H9 (cell line): ENCODE results near the gene SLC6A15. TPM values are rescaled to one million over a fixed set of nuclear protein-coding genes. Genes with fewer than 3 reads are reported as not detected.

Experiments
- DNase-seq: peaks from one replicate; pipeline ENCODE4 v3.0.0-alpha.2; 2017
- H2AFZ ChIP-seq: one replicate; pipeline ENCODE4 v1.6.1; 2013; ENCODE audit warnings: mild to moderate bottlenecking, low read length, control low read depth, moderate library complexity
- H2AK5ac ChIP-seq: 2 replicates; pipeline ENCODE4 v1.6.1; 2013; ENCODE audit warnings: low read length, control low read depth, mixed read lengths; ENCODE audit not compliant: insufficient read length
- H2BK120ac ChIP-seq: one replicate; pipeline ENCODE4 v1.6.1; 2013; ENCODE audit warnings: low read depth, mild to moderate bottlenecking, low read length, control low read depth, inconsistent platforms; ENCODE audit not compliant: poor library complexity, severe bottlenecking
- H2BK12ac ChIP-seq: 2 replicates; pipeline ENCODE4 v1.6.1; 2013; ENCODE audit warnings: low read length, control low read depth, mixed read lengths, low read depth; ENCODE audit not compliant: insufficient read length
- H2BK15ac ChIP-seq: 2 replicates; pipeline ENCODE4 v1.6.1; 2013; ENCODE audit warnings: low read depth, low read length, control low read depth
- H2BK20ac ChIP-seq: one replicate; pipeline ENCODE4 v1.6.1; 2013; ENCODE audit warnings: low read depth, mild to moderate bottlenecking, low read length, control low read depth, inconsistent platforms; ENCODE audit not compliant: poor library complexity, severe bottlenecking
- H2BK5ac ChIP-seq: 2 replicates; pipeline ENCODE4 v1.6.1; 2013; ENCODE audit warnings: low read length, control low read depth, mixed read lengths; ENCODE audit not compliant: insufficient read length
- H3K14ac ChIP-seq: 2 replicates; pipeline ENCODE4 v1.6.1; 2013; ENCODE audit warnings: low read length, control low read depth; ENCODE audit not compliant: insufficient read depth
- H3K18ac ChIP-seq: 2 replicates; pipeline ENCODE4 v1.6.1; 2013; ENCODE audit warnings: low read depth, mild to moderate bottlenecking, mixed read lengths, low read length, control low read depth; ENCODE audit not compliant: insufficient read length
- H3K23ac ChIP-seq: 2 replicates; pipeline ENCODE4 v1.6.1; 2013; ENCODE audit warnings: low read length, control low read depth, mixed read lengths, low read depth; ENCODE audit not compliant: insufficient read length
- H3K23me2 ChIP-seq: 2 replicates; pipeline ENCODE4 v1.6.1; 2013; ENCODE audit warnings: low read depth, mild to moderate bottlenecking, mixed read lengths, low read length, control low read depth; ENCODE audit not compliant: insufficient read length, poor library complexity, severe bottlenecking
- H3K27ac ChIP-seq: 2 replicates; pipeline ENCODE4 v1.5.1; 2013; ENCODE audit warnings: low read length, control low read depth, mixed read lengths, low read depth; ENCODE audit not compliant: insufficient read length
- H3K27me3 ChIP-seq: 2 replicates; pipeline ENCODE4 v1.6.1; 2013; ENCODE audit warnings: low read length, control low read depth, inconsistent platforms; ENCODE audit not compliant: insufficient read depth
- H3K4ac ChIP-seq: 2 replicates; pipeline ENCODE4 v1.6.1; 2013; ENCODE audit warnings: low read depth, mild to moderate bottlenecking, control low read depth, inconsistent platforms, low read length, moderate library complexity
- H3K4me1 ChIP-seq: 2 replicates; pipeline ENCODE4 v1.6.1; 2013; ENCODE audit warnings: low read length, control low read depth, inconsistent platforms; ENCODE audit not compliant: insufficient read depth
- H3K4me2 ChIP-seq: 2 replicates; pipeline ENCODE4 v1.6.1; 2013; ENCODE audit warnings: low read length, control low read depth, mixed read lengths; ENCODE audit not compliant: insufficient read length, insufficient read depth
- H3K56ac ChIP-seq: 2 replicates; pipeline ENCODE4 v1.6.1; 2013; ENCODE audit warnings: low read depth, mild to moderate bottlenecking, mixed read lengths, low read length, control low read depth; ENCODE audit not compliant: insufficient read length
- H3K79me1 ChIP-seq: 2 replicates; pipeline ENCODE4 v1.6.1; 2013; ENCODE audit warnings: low read depth, mild to moderate bottlenecking, moderate library complexity, low read length, control low read depth, inconsistent platforms; ENCODE audit not compliant: insufficient read depth, poor library complexity, severe bottlenecking
- H3K79me2 ChIP-seq: 2 replicates; pipeline ENCODE4 v1.6.1; 2013; ENCODE audit warnings: low read length, control low read depth, inconsistent platforms; ENCODE audit not compliant: insufficient read depth
- H3K9ac ChIP-seq: 2 replicates; pipeline ENCODE4 v1.6.1; 2013; ENCODE audit warnings: low read length, control low read depth, mixed read lengths; ENCODE audit not compliant: insufficient read length; ENCODE audit errors: extremely low read depth
- H3K9me3 ChIP-seq: one replicate; pipeline ENCODE4 v1.6.1; 2013; ENCODE audit warnings: low read depth, low read length, inconsistent platforms; ENCODE audit not compliant: control insufficient read depth
- H3T11ph ChIP-seq: one replicate; pipeline ENCODE4 v1.6.1; 2013; ENCODE audit warnings: mild to moderate bottlenecking, low read length, control low read depth, inconsistent platforms
- H4K20me1 ChIP-seq: one replicate; pipeline ENCODE4 v1.6.1; 2013; ENCODE audit not compliant: control insufficient read depth, insufficient read length, insufficient read depth
- H4K5ac ChIP-seq: 2 replicates; pipeline ENCODE4 v1.6.1; 2013; ENCODE audit warnings: low read depth, mild to moderate bottlenecking, mixed read lengths, low read length, control low read depth; ENCODE audit not compliant: insufficient read length
- H4K8ac ChIP-seq: replicated peaks from 2 replicates; pipeline ENCODE4 v1.6.1; 2013; ENCODE audit warnings: low read length, control low read depth, mixed read lengths, low read depth; ENCODE audit not compliant: insufficient read length
- H4K91ac ChIP-seq: 2 replicates; pipeline ENCODE4 v1.6.1; 2013; ENCODE audit warnings: low read depth, mild to moderate bottlenecking, moderate library complexity, mixed read lengths, low read length, control low read depth; ENCODE audit not compliant: insufficient read length
- H3K27ac Mint-ChIP-seq, 3 experiments: 2 replicates in 2 of 3; 3 replicates in 1 of 3; pipeline ENCODE4 v1.8.0; 2020 to 2021; ENCODE audit warnings: mixed read lengths in 3 of 3, mild to moderate bottlenecking in 1 of 3, moderate library complexity in 1 of 3
- H3K27me3 Mint-ChIP-seq: 2 replicates; pipeline ENCODE4 v1.8.0; 2021; ENCODE audit warnings: low read depth, mild to moderate bottlenecking, moderate library complexity, mixed read lengths
- H3K36me3 Mint-ChIP-seq, 3 experiments: 2 replicates in 2 of 3; 3 replicates in 1 of 3; pipeline ENCODE4 v1.8.0; 2020 to 2021; ENCODE audit warnings: low read depth in 3 of 3, mixed read lengths in 3 of 3; ENCODE audit not compliant: insufficient read depth in 1 of 3
- H3K4me1 Mint-ChIP-seq, 2 experiments: 2 replicates each; pipeline ENCODE4 v1.8.0; 2020; ENCODE audit warnings: mixed read lengths in 2 of 2
- H3K4me3 Mint-ChIP-seq, 2 experiments: 2 replicates in 1 of 2; 3 replicates in 1 of 2; pipeline ENCODE4 v1.8.0; 2020 to 2021; ENCODE audit warnings: mild to moderate bottlenecking in 2 of 2, mixed read lengths in 2 of 2, moderate library complexity in 1 of 2
- H3K9me3 Mint-ChIP-seq, 2 experiments: 2 replicates in 1 of 2; 3 replicates in 1 of 2; pipeline ENCODE4 v1.8.0; 2020; ENCODE audit warnings: mild to moderate bottlenecking in 2 of 2, mixed read lengths in 2 of 2, moderate library complexity in 1 of 2
- CTCF ChIP-seq: fragments of 200-600 bp; sonication (generic); conservative IDR thresholded peaks from 3 replicates; pipeline ENCODE4 v1.8.0; 2021; ENCODE audit warnings: antibody characterized with exemption, mild to moderate bottlenecking
- WGBS: extraction: QIAGEN DNeasy Blood & Tissue Kit; methylation state at CpG from one replicate; pipeline ENCODE4 v1.1.7; 2013; ENCODE audit warnings: missing lambda C conversion rate, low lambda C conversion rate, mixed read lengths; ENCODE audit not compliant: insufficient read length; ENCODE audit errors: extremely low coverage; 5-methylcytosine and 5-hydroxymethylcytosine counted together
- total RNA-seq: library from RNA; stranded (reverse); gene quantifications from 2 replicates; pipeline ENCODE4 v1.2.1, GENCODE V29; 2021

Gene SLC6A15
- total RNA-seq, 1 experiment from 2014 or later = 12.9 TPM

- Histone ChIP-seq H3K79me1 (no peaks in the 10 kb centered on the region), H2BK120ac (no peak overlapping the region), H4K91ac (no peak overlapping the region), H3K4ac (no peak overlapping the region), H3K4me1 (no peaks in the 10 kb centered on the region), H4K20me1 (no peaks in the 10 kb centered on the region), H3K56ac (no peak overlapping the region), H3K18ac (no peak overlapping the region), H4K8ac (no peak overlapping the region), H3K27ac (no peak overlapping the region), H2BK5ac (no peak overlapping the region), H3K23ac (no peak overlapping the region), H2BK15ac (no peak overlapping the region), H2AFZ (no peak overlapping the region), H2AK5ac (no peak overlapping the region), H4K5ac (no peak overlapping the region), H2BK12ac (no peak overlapping the region), H2BK20ac (no peak overlapping the region), H3K27me3 (no peaks in the 10 kb centered on the region), H3T11ph (no peak overlapping the region), H3K4me2 (no peak overlapping the region), H3K23me2 (no peaks in the 10 kb centered on the region), H3K9ac (no peak overlapping the region), H3K79me2 (no peaks in the 10 kb centered on the region), H3K9me3 (no peaks in the 10 kb centered on the region), H3K14ac (no peak overlapping the region)
- no peak overlapping the region for H3K4me3 Mint-ChIP-seq
- DNase-seq = no peak
- H3K4me1 Mint-ChIP-seq = 0 out of 4 replicates have a peak, but pooled peaks cover 0 to 3% of the 10 kb centered on the region in 2 experiments
- H3K36me3 Mint-ChIP-seq = no peaks in the 10 kb centered on the region
- TF ChIP-seq CTCF = no peak
- H3K27ac Mint-ChIP-seq = no peak overlapping the region
- H3K9me3 Mint-ChIP-seq = no peaks in the 10 kb centered on the region
- no peaks in the 10 kb centered on the region; the same call in 1 of the 2 replicates for H3K27me3 Mint-ChIP-seq
- no CpG with 5 or more reads among the region's 1 CpG for WGBS
Observed at GRCh38 chr12:84920331-84920730, 7.7 kb upstream of the SLC6A15 start.
